Stimulated activated CD4-positive, alpha-beta T cell treated with anti-CD3 and anti-CD28 coated beads, Interleukin-15, amount 100 ng/mL, for 1 hour (primary cell): ENCODE results near the gene RASSF8.

Source experiments
- DNase-seq, 2 donors: peaks; one replicate each; pipeline ENCODE4 v3.0.0-alpha.2; 2020; ENCODE audit warnings: low read depth in 1 of 2, low spot score in 1 of 2

The RASSF8 gene

GRCh38 chr12:25992026-25992782, 33.7 kb downstream of the RASSF8 start:
- no peak for DNase-seq

DNA sequence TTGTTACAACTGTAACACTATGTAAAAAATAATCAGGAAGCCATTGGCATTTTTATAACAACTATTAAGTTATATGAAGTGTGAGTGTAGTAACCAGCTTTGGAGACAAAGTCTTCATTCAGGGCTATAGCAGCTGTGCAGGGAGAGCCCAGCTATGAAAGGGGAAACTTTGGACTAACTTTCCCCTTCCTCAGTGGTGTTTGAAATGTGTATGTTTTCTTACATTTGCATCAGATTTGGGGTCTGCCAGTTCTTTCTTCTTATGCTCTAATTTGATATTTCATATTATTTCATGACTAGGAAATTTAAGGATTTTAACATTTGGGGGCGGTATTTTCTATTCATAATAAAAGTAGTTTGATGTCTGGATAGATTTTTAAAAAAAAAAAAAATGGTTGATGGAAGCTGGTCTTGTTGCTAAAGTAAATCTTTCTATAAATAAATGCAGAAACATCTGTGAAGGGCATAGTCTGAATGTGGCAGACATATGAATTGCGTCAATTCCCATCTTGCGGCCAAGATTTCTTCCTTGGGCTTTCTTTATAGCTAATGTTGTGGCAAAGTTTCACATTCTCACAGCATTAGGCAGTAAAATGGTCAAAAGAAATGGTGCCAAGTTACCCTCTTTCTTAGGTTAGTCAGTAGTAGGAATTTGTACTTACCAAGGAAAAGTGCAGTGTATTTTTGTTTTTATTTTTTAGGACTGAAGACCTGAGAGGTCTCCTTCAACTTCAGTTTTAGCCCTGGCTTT, 35.6 kb downstream of the RASSF8 start:
- no peak for DNase-seq

- no peak for DNase-seq
Observed at GRCh38 chr12:25994901-25995625, 36.6 kb downstream of the RASSF8 start.

- DNase-seq = no peak
Observed at GRCh38 chr12:25995906-25996305, 37.4 kb downstream of the RASSF8 start.

DNA sequence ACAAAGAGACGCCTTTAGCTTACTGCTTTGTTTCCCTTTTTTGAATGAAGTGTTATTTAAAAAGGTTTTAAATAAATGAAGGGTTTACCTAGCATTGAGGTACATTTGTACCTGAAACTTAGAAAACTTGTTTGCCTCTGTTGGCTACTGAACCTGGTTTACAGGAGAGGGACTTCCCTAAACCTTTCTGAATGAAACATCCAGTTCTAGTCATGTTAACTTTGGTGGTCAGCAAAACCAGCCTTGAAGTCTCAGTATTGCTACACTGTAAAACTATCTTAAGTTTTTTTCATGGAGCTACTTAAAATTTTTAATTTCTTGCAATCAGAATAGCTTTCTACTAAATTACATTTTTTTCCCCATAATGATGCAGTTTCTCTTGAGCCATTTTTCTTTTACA, 38.2 kb downstream of the RASSF8 start:
- no peak for DNase-seq

DNA sequence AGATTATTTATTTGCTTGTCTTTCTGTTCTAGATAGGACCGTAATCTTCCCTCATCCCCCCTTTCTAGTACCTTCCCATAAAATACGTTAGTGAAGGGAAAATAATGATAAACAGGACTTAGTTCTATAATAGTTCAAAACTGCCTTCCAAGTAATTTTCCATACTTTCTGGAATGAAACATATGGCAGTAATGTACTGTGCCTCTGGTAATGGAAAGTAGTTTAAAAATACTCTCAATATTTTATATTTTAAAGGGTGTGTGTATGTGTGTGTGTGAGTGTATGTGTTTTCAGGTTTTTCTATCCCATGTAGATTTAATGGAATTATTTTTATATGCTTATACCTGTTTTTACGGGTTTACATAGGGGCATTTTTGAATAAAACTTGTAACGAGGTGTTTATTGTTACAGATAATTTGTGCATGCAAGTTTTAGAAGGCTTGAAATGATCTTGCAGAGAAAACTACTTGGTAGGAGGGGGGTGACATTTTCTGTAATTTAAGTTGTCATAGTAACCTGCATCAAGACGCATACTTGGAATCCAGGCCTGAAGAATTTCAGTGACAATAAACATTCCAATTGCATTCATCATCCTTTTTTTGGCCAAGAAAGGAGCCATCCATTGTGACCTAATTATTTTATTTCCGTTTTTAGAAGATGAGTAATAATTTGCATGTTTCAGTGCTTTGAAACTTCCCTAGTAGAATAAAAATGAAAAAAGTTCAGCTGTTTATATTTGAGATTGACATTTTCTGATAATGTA, 38.9 kb downstream of the RASSF8 start:
- DNase-seq = no peak

- DNase-seq = no peak
Observed at GRCh38 chr12:26000898-26001297, 42.4 kb downstream of the RASSF8 start.

GRCh38 chr12:26001530-26001929, 43.0 kb downstream of the RASSF8 start:
- no peak for DNase-seq

GRCh38 chr12:26003065-26003464, 44.6 kb downstream of the RASSF8 start:
- DNase-seq = no peak

GRCh38 chr12:26007566-26007965, 49.1 kb downstream of the RASSF8 start:
- DNase-seq = no peak

- DNase-seq = no peak
Observed at GRCh38 chr12:26009593-26009992, 51.1 kb downstream of the RASSF8 start.

DNA sequence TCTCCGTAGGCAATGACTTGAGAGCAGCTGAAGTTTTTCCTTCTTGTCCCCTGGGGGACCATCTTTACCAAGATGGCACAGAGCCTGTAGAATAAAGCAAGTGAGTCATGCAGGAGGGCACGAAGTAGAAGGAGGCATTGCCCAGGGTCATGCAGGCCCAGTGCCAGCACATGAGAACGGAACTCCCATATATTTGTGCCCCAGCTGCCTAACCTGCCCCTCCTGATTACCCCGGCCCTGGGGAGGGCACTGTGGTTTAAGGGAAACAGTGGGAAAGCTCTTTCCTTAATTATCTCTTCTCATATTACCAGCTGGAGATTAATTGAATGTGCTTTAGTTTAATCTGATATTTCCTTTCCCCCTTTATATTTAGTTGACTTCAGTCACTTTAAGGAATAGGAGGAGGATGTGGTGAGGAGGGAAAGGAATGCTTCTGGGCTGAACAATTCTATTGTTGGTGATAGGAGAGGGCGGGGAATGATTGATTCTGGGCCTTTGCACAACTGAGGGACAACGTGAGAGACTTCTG, 51.9 kb downstream of the RASSF8 start:
- no peak for DNase-seq

DNA sequence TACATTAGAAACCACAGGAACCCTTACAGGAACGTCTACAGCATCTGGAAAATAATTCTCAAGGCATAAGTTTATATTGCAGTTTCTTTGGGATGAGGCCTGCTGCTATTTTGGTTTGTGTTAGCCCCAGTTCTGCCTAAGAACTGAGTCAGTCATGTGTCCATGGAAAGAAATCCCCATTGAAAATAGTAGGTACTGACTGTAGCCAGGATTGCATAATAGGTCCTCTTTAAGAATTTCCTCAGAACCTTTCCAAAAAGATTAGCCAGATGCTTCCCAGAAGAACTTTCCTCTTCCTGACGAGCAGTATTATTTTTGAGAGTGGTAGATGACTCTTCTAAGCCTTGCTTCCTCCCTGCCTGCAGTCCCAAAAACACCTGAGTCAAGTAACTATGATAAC, 52.6 kb downstream of the RASSF8 start:
- DNase-seq = no peak

DNA sequence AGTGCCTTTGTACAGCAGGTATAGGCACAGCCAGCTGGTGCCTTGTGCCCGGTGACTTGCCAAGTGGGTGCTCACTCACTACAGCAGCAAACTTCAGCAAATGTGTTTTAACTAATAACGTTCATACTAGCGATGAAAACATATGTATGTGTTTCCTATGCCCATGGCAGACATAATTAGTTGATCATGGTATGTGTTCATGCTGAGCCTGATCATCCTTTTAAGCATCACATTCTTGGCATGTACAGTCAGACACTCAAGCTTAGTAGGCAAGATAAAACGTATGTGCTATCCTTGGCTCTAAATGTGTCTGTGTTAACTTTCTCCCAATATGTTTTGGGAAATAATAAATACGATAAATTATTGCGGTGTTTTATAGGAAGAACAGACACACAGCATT, 55.6 kb downstream of the RASSF8 start:
- DNase-seq = no peak

GRCh38 chr12:26016516-26016915, 58.0 kb downstream of the RASSF8 start:
- no peak for DNase-seq

- no peak for DNase-seq
Observed at GRCh38 chr12:26017484-26018211, 59.2 kb downstream of the RASSF8 start.

- DNase-seq = no peak
Observed at GRCh38 chr12:26018926-26019325, 60.4 kb downstream of the RASSF8 start.

DNA sequence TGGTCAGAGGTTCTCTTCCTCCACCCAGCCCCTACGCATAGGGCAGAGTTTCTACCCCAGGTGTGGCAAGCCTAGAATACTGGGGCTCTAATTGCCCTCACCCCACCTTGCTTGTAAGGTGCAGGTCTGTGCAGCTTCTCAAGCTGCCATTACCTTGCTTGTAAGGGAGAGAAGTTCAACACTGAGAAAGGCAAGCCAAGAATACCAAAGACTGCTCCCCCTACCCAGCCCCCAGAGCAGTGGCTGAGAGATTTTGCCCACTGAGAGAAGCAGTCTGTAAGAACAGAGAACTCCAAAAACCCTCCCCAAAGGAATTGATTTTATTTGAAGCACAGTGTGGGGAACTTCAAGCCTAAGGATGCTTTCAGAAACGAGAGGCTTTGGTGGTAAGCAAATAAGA, 63.1 kb downstream of the RASSF8 start:
- DNase-seq = no peak

DNA sequence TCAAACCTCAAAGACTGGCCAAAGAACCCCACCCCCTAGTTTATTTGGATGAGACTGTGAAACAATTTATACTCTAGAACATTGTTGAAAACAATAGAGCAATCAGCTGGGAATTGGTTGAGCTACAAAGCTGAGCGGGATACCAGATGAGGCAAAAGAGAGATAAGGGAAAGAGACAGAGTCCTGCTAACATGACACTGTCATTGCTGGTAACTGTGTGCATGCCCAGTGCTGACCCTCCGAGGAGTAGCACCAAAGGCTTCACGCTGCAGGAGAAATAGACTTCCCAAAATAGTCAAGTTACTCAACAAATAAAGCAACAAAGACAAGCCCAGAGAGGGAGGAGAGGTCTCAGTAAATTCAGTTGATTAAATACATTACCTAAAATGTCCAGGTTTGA, 63.6 kb downstream of the RASSF8 start:
- no peak for DNase-seq

DNA sequence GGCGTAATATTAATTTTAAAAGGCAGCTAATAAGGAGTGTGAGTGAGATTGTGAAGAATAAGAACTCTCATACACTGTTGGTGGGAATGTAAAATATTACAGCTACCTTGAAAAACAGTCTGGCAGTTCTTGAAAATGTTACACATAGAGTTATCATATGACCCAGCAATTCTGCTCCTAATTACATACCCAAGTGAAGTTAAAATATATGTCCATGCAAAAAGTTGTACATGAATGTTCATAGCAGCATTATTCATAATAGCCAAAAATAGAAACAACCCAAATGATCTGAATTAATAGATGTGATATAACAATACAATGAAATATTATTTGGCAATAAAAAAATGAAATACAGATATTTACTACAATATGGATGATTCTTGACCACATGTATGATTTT, 68.2 kb downstream of the RASSF8 start:
- no peak for DNase-seq
